Trophoblast cell (in vitro differentiated cells and primary cell): ENCODE results near the gene CSF1.

Experiments used
- DNase-seq, 2 donors: peaks; one replicate each; pipeline ENCODE4 v3.0.0-alpha.2; 2016
- H2AFZ ChIP-seq: 2 replicates; pipeline ENCODE4 v1.6.1; 2013; ENCODE audit warnings: low read length, moderate library complexity, mild to moderate bottlenecking; ENCODE audit not compliant: insufficient read depth, poor library complexity
- H2AK5ac ChIP-seq: 2 replicates; pipeline ENCODE4 v1.6.1; 2013; ENCODE audit warnings: mild to moderate bottlenecking, low read length
- H2BK120ac ChIP-seq: 2 replicates; pipeline ENCODE4 v1.6.1; 2013; ENCODE audit warnings: low read length, mild to moderate bottlenecking, moderate library complexity; ENCODE audit not compliant: insufficient read depth, poor library complexity
- H2BK12ac ChIP-seq: 2 replicates; pipeline ENCODE4 v1.6.1; 2013; ENCODE audit warnings: mild to moderate bottlenecking, low read length, moderate library complexity
- H2BK5ac ChIP-seq: 2 replicates; pipeline ENCODE4 v1.6.1; 2013; ENCODE audit warnings: low read length, low read depth, moderate library complexity, mild to moderate bottlenecking; ENCODE audit not compliant: poor library complexity
- H3K14ac ChIP-seq: 2 replicates; pipeline ENCODE4 v1.6.1; 2013; ENCODE audit warnings: mild to moderate bottlenecking, low read length
- H3K18ac ChIP-seq: 2 replicates; pipeline ENCODE4 v1.6.1; 2013; ENCODE audit warnings: mild to moderate bottlenecking, low read length
- H3K23ac ChIP-seq: 2 replicates; pipeline ENCODE4 v1.6.1; 2013; ENCODE audit warnings: low read length
- H3K27ac ChIP-seq: 2 replicates; pipeline ENCODE4 v1.5.1; 2013; ENCODE audit warnings: low read depth, mild to moderate bottlenecking, inconsistent platforms, low read length, moderate library complexity
- H3K27me3 ChIP-seq: 2 replicates; pipeline ENCODE4 v1.6.1; 2013; ENCODE audit warnings: inconsistent platforms, mild to moderate bottlenecking, low read length, moderate library complexity; ENCODE audit not compliant: insufficient read depth
- H3K36me3 ChIP-seq, 2 experiments: 1 replicate in 1 of 2; 2 replicates in 1 of 2; pipeline ENCODE4 v1.6.1; 2013; ENCODE audit warnings: low read length in 2 of 2, mild to moderate bottlenecking in 2 of 2, moderate library complexity in 1 of 2; ENCODE audit not compliant: insufficient read depth in 2 of 2, control insufficient read depth in 1 of 2
- H3K4ac ChIP-seq: 2 replicates; pipeline ENCODE4 v1.6.1; 2013; ENCODE audit warnings: low read depth, mild to moderate bottlenecking, low read length, moderate library complexity
- H3K4me1 ChIP-seq, 2 experiments: 1 replicate in 1 of 2; 2 replicates in 1 of 2; pipeline ENCODE4 v1.6.1; 2013; ENCODE audit warnings: low read length in 2 of 2, mild to moderate bottlenecking in 2 of 2, moderate library complexity in 1 of 2; ENCODE audit not compliant: insufficient read depth in 2 of 2, control insufficient read depth in 1 of 2
- H3K4me2 ChIP-seq: 2 replicates; pipeline ENCODE4 v1.6.1; 2013; ENCODE audit warnings: inconsistent platforms, mild to moderate bottlenecking, low read length, moderate library complexity
- H3K4me3 ChIP-seq: 2 replicates; pipeline ENCODE4 v1.5.1; 2013; ENCODE audit warnings: mild to moderate bottlenecking, low read depth, low read length, inconsistent platforms
- H3K79me1 ChIP-seq: one replicate; pipeline ENCODE4 v1.6.1; 2013; ENCODE audit warnings: low read length
- H3K79me2 ChIP-seq: 2 replicates; pipeline ENCODE4 v1.6.1; 2013; ENCODE audit warnings: low read length, mild to moderate bottlenecking; ENCODE audit not compliant: control insufficient read depth, insufficient read depth, poor library complexity
- H3K9ac ChIP-seq: 2 replicates; pipeline ENCODE4 v1.6.1; 2013; ENCODE audit warnings: mild to moderate bottlenecking, low read length
- H3K9me3 ChIP-seq: 2 replicates; pipeline ENCODE4 v1.6.1; 2013; ENCODE audit warnings: low read depth, mild to moderate bottlenecking, control low read depth, inconsistent platforms, low read length; ENCODE audit not compliant: insufficient read depth
- H4K12ac ChIP-seq: 2 replicates; pipeline ENCODE4 v1.6.1; 2013; ENCODE audit warnings: low read depth, mild to moderate bottlenecking, low read length, moderate library complexity
- H4K8ac ChIP-seq: 2 replicates; pipeline ENCODE4 v1.6.1; 2013; ENCODE audit warnings: low read depth, mild to moderate bottlenecking, low read length, moderate library complexity
- H4K91ac ChIP-seq: one replicate; pipeline ENCODE4 v1.6.1; 2013; ENCODE audit warnings: low read depth, mild to moderate bottlenecking, low read length, moderate library complexity
- WGBS: extraction: QIAGEN DNeasy Blood & Tissue Kit; methylation state at CpG from one replicate; pipeline ENCODE4 v1.1.7; 2013; ENCODE audit warnings: missing lambda C conversion rate; ENCODE audit not compliant: insufficient read length, insufficient coverage; ENCODE audit errors: extremely low coverage; 5-methylcytosine and 5-hydroxymethylcytosine counted together

CSF1 gene

DNA sequence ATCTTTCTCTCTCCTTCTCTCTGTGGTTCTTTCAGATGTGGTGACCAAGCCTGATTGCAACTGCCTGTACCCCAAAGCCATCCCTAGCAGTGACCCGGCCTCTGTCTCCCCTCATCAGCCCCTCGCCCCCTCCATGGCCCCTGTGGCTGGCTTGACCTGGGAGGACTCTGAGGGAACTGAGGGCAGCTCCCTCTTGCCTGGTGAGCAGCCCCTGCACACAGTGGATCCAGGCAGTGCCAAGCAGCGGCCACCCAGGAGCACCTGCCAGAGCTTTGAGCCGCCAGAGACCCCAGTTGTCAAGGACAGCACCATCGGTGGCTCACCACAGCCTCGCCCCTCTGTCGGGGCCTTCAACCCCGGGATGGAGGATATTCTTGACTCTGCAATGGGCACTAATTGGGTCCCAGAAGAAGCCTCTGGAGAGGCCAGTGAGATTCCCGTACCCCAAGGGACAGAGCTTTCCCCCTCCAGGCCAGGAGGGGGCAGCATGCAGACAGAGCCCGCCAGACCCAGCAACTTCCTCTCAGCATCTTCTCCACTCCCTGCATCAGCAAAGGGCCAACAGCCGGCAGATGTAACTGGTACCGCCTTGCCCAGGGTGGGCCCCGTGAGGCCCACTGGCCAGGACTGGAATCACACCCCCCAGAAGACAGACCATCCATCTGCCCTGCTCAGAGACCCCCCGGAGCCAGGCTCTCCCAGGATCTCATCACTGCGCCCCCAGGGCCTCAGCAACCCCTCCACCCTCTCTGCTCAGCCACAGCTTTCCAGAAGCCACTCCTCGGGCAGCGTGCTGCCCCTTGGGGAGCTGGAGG is 12.7 kb downstream of the CSF1 start:
- Histone ChIP-seq H3K4me3 (no peak overlapping the region), H3K36me3 (peaks cover 77 to 88% of the 10 kb centered on the region in 2 experiments), H3K27ac (no peak overlapping the region), H3K18ac (peak overlapping the region; percentile 40), H3K4me2 (no peak overlapping the region), H4K91ac (peak overlapping the region; percentile 5), H3K79me2 (no peaks in the 10 kb centered on the region), H2AFZ (no peak overlapping the region), H2BK5ac (no peak overlapping the region), H3K9me3 (peaks cover 2% of the 10 kb centered on the region), H3K79me1 (peaks cover 6% of the 10 kb centered on the region), H3K4me1 (peaks cover 17 to 27% of the 10 kb centered on the region in 2 experiments), H3K4ac (peak overlapping the region; percentile 0), H3K9ac (no peak overlapping the region), H4K8ac (no peak overlapping the region), H4K12ac (no peak overlapping the region), H2BK12ac (no peak overlapping the region), H3K27me3 (no peaks in the 10 kb centered on the region), H3K14ac (peak overlapping the region; percentile 18), H3K23ac (no peak overlapping the region), H2BK120ac (no peak overlapping the region), H2AK5ac (no peak overlapping the region)
- DNase-seq, result no peak
- WGBS, result no CpG with 5 or more reads among the region's 17 CpGs

DNA sequence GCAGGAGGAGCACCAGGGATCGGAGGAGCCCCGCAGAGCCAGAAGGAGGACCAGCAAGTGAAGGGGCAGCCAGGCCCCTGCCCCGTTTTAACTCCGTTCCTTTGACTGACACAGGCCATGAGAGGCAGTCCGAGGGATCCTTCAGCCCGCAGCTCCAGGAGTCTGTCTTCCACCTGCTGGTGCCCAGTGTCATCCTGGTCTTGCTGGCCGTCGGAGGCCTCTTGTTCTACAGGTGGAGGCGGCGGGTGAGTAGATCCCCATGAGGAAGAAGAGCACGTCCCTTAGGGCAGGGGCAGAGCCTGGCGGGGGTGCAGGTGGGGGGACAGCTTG is 13.3 kb downstream of the CSF1 start:
- H4K91ac ChIP-seq, result peak overlapping the region; percentile 5
- no peak overlapping the region for H3K4me3 ChIP-seq
- no peak overlapping the region for H4K8ac ChIP-seq
- H3K9ac ChIP-seq, result no peak overlapping the region
- no peak overlapping the region for H3K27ac ChIP-seq
- no peaks in the 10 kb centered on the region for H3K79me2 ChIP-seq
- no peak overlapping the region for H2BK120ac ChIP-seq
- H2BK5ac ChIP-seq, result no peak overlapping the region
- H2AFZ ChIP-seq, result no peak overlapping the region
- H3K9me3 ChIP-seq, result no peaks in the 10 kb centered on the region
- no peak overlapping the region for H3K23ac ChIP-seq
- peak overlapping the region; percentile 0 for H3K4ac ChIP-seq
- no CpG with 5 or more reads among the region's 12 CpGs for WGBS
- no peak overlapping the region for H4K12ac ChIP-seq
- peaks cover 76 to 86% of the 10 kb centered on the region in 2 experiments for H3K36me3 ChIP-seq
- H3K27me3 ChIP-seq, result no peaks in the 10 kb centered on the region
- no peak overlapping the region for H2AK5ac ChIP-seq
- no peak overlapping the region for H3K14ac ChIP-seq
- H2BK12ac ChIP-seq, result no peak overlapping the region
- peak overlapping the region; percentile 27 for H3K18ac ChIP-seq
- H3K4me1 ChIP-seq, result peaks cover 22 to 31% of the 10 kb centered on the region in 2 experiments
- no peak overlapping the region for H3K4me2 ChIP-seq
- peaks cover 8% of the 10 kb centered on the region for H3K79me1 ChIP-seq
- DNase-seq, result no peak

GRCh38 chr1:109924316-109924715 is 13.7 kb downstream of the CSF1 start:
- Histone ChIP-seq H3K9me3 (no peaks in the 10 kb centered on the region), H3K9ac (no peak overlapping the region), H3K36me3 (peaks cover 76 to 86% of the 10 kb centered on the region in 2 experiments), H3K4ac (no peak overlapping the region), H2AK5ac (no peak overlapping the region), H3K23ac (no peak overlapping the region), H3K79me1 (peaks cover 12% of the 10 kb centered on the region), H2AFZ (no peak overlapping the region), H3K79me2 (no peaks in the 10 kb centered on the region), H3K4me3 (no peak overlapping the region), H3K18ac (no peak overlapping the region), H3K27me3 (no peaks in the 10 kb centered on the region), H2BK120ac (peak overlapping the region; percentile 27), H3K4me1 (peaks cover 26 to 35% of the 10 kb centered on the region in 2 experiments), H2BK12ac (no peak overlapping the region), H3K27ac (no peak overlapping the region), H3K4me2 (peak overlapping the region; percentile 5), H4K91ac (no peak overlapping the region), H4K8ac (no peak overlapping the region), H4K12ac (no peak overlapping the region), H2BK5ac (no peak overlapping the region), H3K14ac (no peak overlapping the region)
- DNase-seq, result no peak
- no CpG with 5 or more reads among the region's 5 CpGs for WGBS

GRCh38 chr1:109925159-109925990 is 14.7 kb downstream of the CSF1 start:
- no peak for DNase-seq
- Histone ChIP-seq H3K36me3 (peaks cover 78 to 85% of the 10 kb centered on the region in 2 experiments), H3K18ac (no peak overlapping the region), H3K9me3 (no peaks in the 10 kb centered on the region), H3K79me2 (no peaks in the 10 kb centered on the region), H3K4me3 (no peak overlapping the region), H2BK5ac (no peak overlapping the region), H4K12ac (no peak overlapping the region), H4K91ac (no peak overlapping the region), H3K4me2 (no peak overlapping the region), H2BK12ac (no peak overlapping the region), H2BK120ac (no peak overlapping the region), H3K79me1 (peaks cover 15% of the 10 kb centered on the region), H2AK5ac (no peak overlapping the region), H3K9ac (no peak overlapping the region), H3K27ac (no peak overlapping the region), H4K8ac (no peak overlapping the region), H3K4me1 (peaks cover 36 to 45% of the 10 kb centered on the region in 2 experiments), H2AFZ (no peak overlapping the region), H3K23ac (no peak overlapping the region), H3K14ac (no peak overlapping the region), H3K4ac (no peak overlapping the region), H3K27me3 (no peaks in the 10 kb centered on the region)
- no CpG with 5 or more reads among the region's 8 CpGs for WGBS
